CD4-positive, alpha-beta memory T cell (primary cell): ENCODE measurements around the gene ZNF10. TPM values are rescaled to one million over a fixed set of nuclear protein-coding genes. Genes with fewer than 3 reads are reported as not detected.
A peak's percentile ranks its signal among the peaks of the same experiment; 100 is the strongest.

Experiments
- CTCF ChIA-PET: fragments of 350-600 bp; sonication (Branson Sonifier 250); formaldehyde crosslinking; loops from one replicate; lab custom pipeline; 2021; ENCODE audit warnings: inconsistent platforms; ENCODE audit not compliant: partially characterized antibody; lab: Charles Lee
- POLR2A ChIA-PET: fragments of 350-600 bp; sonication (Branson Sonifier 250); formaldehyde crosslinking; loops from one replicate; lab custom pipeline; 2021; ENCODE audit not compliant: partially characterized antibody; lab: Charles Lee
- DNase-seq, 5 donors: peaks; one replicate each; pipeline versions ENCODE4 v3.0.0 to v3.0.0-alpha.2; 2020 to 2022; ENCODE audit warnings: mixed read lengths in 1 of 5
- H3K27ac ChIP-seq: one replicate; pipeline ENCODE4 v1.7.0; 2013; ENCODE audit warnings: low read depth, low read length
- H3K27me3 ChIP-seq: 2 replicates; pipeline ENCODE4 v1.7.0; 2013; ENCODE audit warnings: mild to moderate bottlenecking, low read length, moderate library complexity; ENCODE audit not compliant: insufficient read depth
- H3K36me3 ChIP-seq: 2 replicates; pipeline ENCODE4 v1.7.0; 2013; ENCODE audit warnings: mild to moderate bottlenecking, low read length, moderate library complexity; ENCODE audit not compliant: insufficient read depth
- H3K4me1 ChIP-seq: 2 replicates; pipeline ENCODE4 v1.7.0; 2013; ENCODE audit warnings: mild to moderate bottlenecking, low read length, moderate library complexity; ENCODE audit not compliant: insufficient read depth
- H3K4me3 ChIP-seq, 2 donors: one replicate each; pipeline ENCODE4 v1.7.0; 2013; ENCODE audit warnings: low read length in 2 of 2, mild to moderate bottlenecking in 1 of 2
- H3K9me3 ChIP-seq, 2 donors: one replicate each; pipeline ENCODE4 v1.7.0; 2013; ENCODE audit warnings: low read length in 2 of 2, control low read depth in 1 of 2; ENCODE audit not compliant: control insufficient read depth in 1 of 2
- H3K27ac Mint-ChIP-seq, 7 donors: one replicate each; pipeline ENCODE4 v1.8.0; 2020 to 2021; ENCODE audit warnings: mixed read lengths in 7 of 7, mild to moderate bottlenecking in 6 of 7, inconsistent platforms in 3 of 7, moderate library complexity in 3 of 7
- H3K27me3 Mint-ChIP-seq, 2 donors: one replicate each; pipeline ENCODE4 v1.8.0; 2020 to 2021; ENCODE audit warnings: mixed read lengths in 2 of 2
- H3K36me3 Mint-ChIP-seq, 2 donors: one replicate each; pipeline ENCODE4 v1.8.0; 2020 to 2021; ENCODE audit warnings: mixed read lengths in 2 of 2, inconsistent platforms in 1 of 2, mild to moderate bottlenecking in 1 of 2
- H3K4me1 Mint-ChIP-seq, 4 donors: one replicate each; pipeline ENCODE4 v1.8.0; 2020 to 2021; ENCODE audit warnings: mixed read lengths in 4 of 4, mild to moderate bottlenecking in 1 of 4
- H3K4me3 Mint-ChIP-seq, 8 donors: one replicate each; pipeline ENCODE4 v1.8.0; 2020 to 2021; ENCODE audit warnings: mixed read lengths in 8 of 8, mild to moderate bottlenecking in 7 of 8, moderate library complexity in 6 of 8, inconsistent platforms in 3 of 8
- H3K9me3 Mint-ChIP-seq, 8 donors: one replicate each; pipeline ENCODE4 v1.8.0; 2020 to 2021; ENCODE audit warnings: mixed read lengths in 8 of 8, mild to moderate bottlenecking in 5 of 8, inconsistent platforms in 3 of 8, moderate library complexity in 1 of 8
- intact Hi-C: fragments of 100-400 bp; cut with micrococcal nuclease; formaldehyde crosslinking; loops from one replicate; pipeline ENCODE4 v1.15.1; 2023
- polyA plus RNA-seq, 2 donors: library from polyadenylated mRNA; unstranded; fragments of 300-500 nt; fragmentation: Illumina TruSeq; gene quantifications; one replicate each; pipeline ENCODE4 v1.2.3, GENCODE V29; 2021
- total RNA-seq, 2 experiments: library from RNA; stranded (reverse); gene quantifications; one replicate each; pipeline ENCODE4 v1.2.3, GENCODE V29; 2021

ZNF10 gene
- total and polyA plus RNA-seq, 4 experiments from 2014 or later = 8.1 to 19.6 (median 14.4) TPM

- Histone ChIP-seq H3K4me3 (no peak overlapping the region), H3K27ac (no peak overlapping the region), H3K4me1 (no peaks in the 10 kb centered on the region), H3K27me3 (no peaks in the 10 kb centered on the region), H3K9me3 (peaks cover 0 to 53% of the 10 kb centered on the region in 2 donors), H3K36me3 (peaks cover 14% of the 10 kb centered on the region)
- Mint-ChIP-seq H3K4me1 (no peaks in the 10 kb centered on the region), H3K4me3 (no peak overlapping the region), H3K9me3 (peaks cover 4 to 92% (median 80%) of the 10 kb centered on the region in 8 donors), H3K27ac (no peak overlapping the region), H3K27me3 (no peaks in the 10 kb centered on the region), H3K36me3 (peaks cover 79 to 91% of the 10 kb centered on the region in 2 donors)
- ChIA-PET CTCF (no interaction called here), POLR2A (no interaction called here)
- no peak for DNase-seq
- intact Hi-C loops = no loop called here
Observed at GRCh38 chr12:133145981-133146380, 15.6 kb downstream of the ZNF10 start.

- Mint-ChIP-seq H3K4me3 (no peak overlapping the region), H3K27ac (no peak overlapping the region), H3K4me1 (no peaks in the 10 kb centered on the region), H3K36me3 (peaks cover 79 to 82% of the 10 kb centered on the region in 2 donors), H3K9me3 (peaks cover 0 to 96% (median 91%) of the 10 kb centered on the region in 8 donors), H3K27me3 (no peaks in the 10 kb centered on the region)
- H3K9me3 ChIP-seq = peaks cover 8 to 61% of the 10 kb centered on the region in 2 donors
- H3K4me3 ChIP-seq = no peak overlapping the region
- peaks cover 38% of the 10 kb centered on the region for H3K36me3 ChIP-seq
- H3K4me1 ChIP-seq = no peaks in the 10 kb centered on the region
- no peak for DNase-seq
- no peaks in the 10 kb centered on the region for H3K27me3 ChIP-seq
- ChIA-PET POLR2A (no interaction called here), CTCF (no interaction called here)
- H3K27ac ChIP-seq = no peak overlapping the region
- intact Hi-C loops = no loop called here
Observed at GRCh38 chr12:133156125-133156690, 25.8 kb downstream of the ZNF10 start.

GRCh38 chr12:133165776-133166175, 35.3 kb downstream of the ZNF10 start:
- Histone ChIP-seq H3K4me3 (no peak overlapping the region), H3K27ac (no peak overlapping the region), H3K9me3 (peaks cover 0 to 19% of the 10 kb centered on the region in 2 donors), H3K27me3 (no peaks in the 10 kb centered on the region), H3K4me1 (no peaks in the 10 kb centered on the region), H3K36me3 (no peaks in the 10 kb centered on the region)
- H3K9me3 Mint-ChIP-seq = peaks cover 0 to 86% (median 71%) of the 10 kb centered on the region in 8 donors
- peaks cover 7 to 23% of the 10 kb centered on the region in 2 donors for H3K36me3 Mint-ChIP-seq
- intact Hi-C loops = no loop called here
- POLR2A ChIA-PET = no interaction called here
- no peaks in the 10 kb centered on the region for H3K27me3 Mint-ChIP-seq
- H3K4me1 Mint-ChIP-seq = no peaks in the 10 kb centered on the region
- H3K4me3 Mint-ChIP-seq = no peak overlapping the region
- DNase-seq = no peak
- H3K27ac Mint-ChIP-seq = no peak overlapping the region
- CTCF ChIA-PET = no interaction called here

- intact Hi-C loops = no loop called here
- Histone ChIP-seq H3K27me3 (no peaks in the 10 kb centered on the region), H3K27ac (no peak overlapping the region), H3K4me3 (no peak overlapping the region), H3K4me1 (no peaks in the 10 kb centered on the region), H3K36me3 (no peaks in the 10 kb centered on the region), H3K9me3 (peaks cover 0 to 20% of the 10 kb centered on the region in 2 donors)
- Mint-ChIP-seq H3K36me3 (peaks cover 9 to 16% of the 10 kb centered on the region in 2 donors), H3K4me3 (no peak overlapping the region), H3K4me1 (no peaks in the 10 kb centered on the region), H3K27ac (no peak overlapping the region), H3K9me3 (peaks cover 7 to 80% (median 70%) of the 10 kb centered on the region in 8 donors), H3K27me3 (no peaks in the 10 kb centered on the region)
- CTCF ChIA-PET = no interaction called here
- no peak for DNase-seq
- POLR2A ChIA-PET = no interaction called here
Observed at GRCh38 chr12:133172491-133172890, 42.1 kb downstream of the ZNF10 start.

GRCh38 chr12:133174901-133175300, 44.5 kb downstream of the ZNF10 start:
- DNase-seq = no peak
- Histone ChIP-seq H3K9me3 (peaks cover 0 to 24% of the 10 kb centered on the region in 2 donors), H3K36me3 (no peaks in the 10 kb centered on the region), H3K27ac (no peak overlapping the region), H3K4me1 (no peaks in the 10 kb centered on the region), H3K4me3 (no peak overlapping the region), H3K27me3 (no peaks in the 10 kb centered on the region)
- no peaks in the 10 kb centered on the region for H3K27me3 Mint-ChIP-seq
- H3K4me1 Mint-ChIP-seq = no peaks in the 10 kb centered on the region
- H3K27ac Mint-ChIP-seq = no peak overlapping the region
- ChIA-PET POLR2A (no interaction called here), CTCF (no interaction called here)
- peaks cover 11 to 12% of the 10 kb centered on the region in 2 donors for H3K36me3 Mint-ChIP-seq
- H3K4me3 Mint-ChIP-seq = no peak overlapping the region
- intact Hi-C loops = no loop called here
- peaks cover 7 to 74% (median 62%) of the 10 kb centered on the region in 8 donors for H3K9me3 Mint-ChIP-seq

GRCh38 chr12:133180669-133181068, 50.2 kb downstream of the ZNF10 start:
- intact Hi-C loops = loop anchor here (1.0 kb wide), 6 partner anchors 50 to 293 kb away; partner anchors contain the start of genes CHFR, ZNF10, ZNF140 and ZNF26
- DNase-seq = no peak
- POLR2A ChIA-PET = interaction anchor here (0.6 to 3.0 kb wide), 8 partner anchors 12 to 386 kb away, joined by 3 to 43 read pairs (median 4); partner anchors contain the start of genes ZNF10, ZNF140, ZNF26 and ZNF84
- Histone ChIP-seq H3K27ac (no peak overlapping the region), H3K36me3 (peaks cover 18% of the 10 kb centered on the region), H3K4me1 (peaks cover 10% of the 10 kb centered on the region), H3K9me3 (peaks cover 0 to 18% of the 10 kb centered on the region in 2 donors), H3K27me3 (no peaks in the 10 kb centered on the region), H3K4me3 (no peak overlapping the region)
- Mint-ChIP-seq H3K36me3 (peaks cover 52 to 61% of the 10 kb centered on the region in 2 donors), H3K27me3 (no peaks in the 10 kb centered on the region), H3K4me3 (peak overlapping the region in 3 of 8 donors; percentile 44 to 75 (median 45)), H3K4me1 (peaks cover 17 to 31% (median 22%) of the 10 kb centered on the region in 4 donors), H3K27ac (peak overlapping the region in 3 of 7 donors; percentile 35 to 91 (median 78)), H3K9me3 (peaks cover 10 to 87% (median 53%) of the 10 kb centered on the region in 8 donors)
- CTCF ChIA-PET = interaction anchor here (0.7 to 2.3 kb wide), 10 partner anchors 10 to 412 kb away, joined by 3 to 20 read pairs (median 4); partner anchors contain the start of genes ZNF10, ZNF140 and ZNF26

GRCh38 chr12:133181238-133181959, 51.0 kb downstream of the ZNF10 start, which contains the start of gene ZNF268:
Gene ZNF268 (plus strand): TSS chr12:133181495. CDS start chr12:133181998, 503 bp downstream.
- no peaks in the 10 kb centered on the region for H3K27me3 Mint-ChIP-seq
- peaks cover 57 to 65% of the 10 kb centered on the region in 2 donors for H3K36me3 Mint-ChIP-seq
- ChIA-PET CTCF (interaction anchor here (0.7 to 2.3 kb wide), 11 partner anchors 10 to 413 kb away, joined by 3 to 20 read pairs (median 4); partner anchors contain the start of genes ZNF10, ZNF140 and ZNF26), POLR2A (interaction anchor here (0.6 to 3.0 kb wide), 8 partner anchors 11 to 272 kb away, joined by 3 to 43 read pairs (median 4); partner anchors contain the start of genes ZNF10, ZNF140, ZNF26 and ZNF84)
- H3K36me3 ChIP-seq = peaks cover 24% of the 10 kb centered on the region
- H3K9me3 ChIP-seq = peaks cover 0 to 25% of the 10 kb centered on the region in 2 donors
- peak within 1 kb of the TSS; percentile 73 for H3K27ac ChIP-seq
- DNase-seq = peak; percentile 84 to 89 (median 85)
- intact Hi-C loops = loop anchor here (1.0 kb wide), 6 partner anchors 51 to 294 kb away; partner anchors contain the start of genes CHFR, ZNF10, ZNF140 and ZNF26
- peaks cover 10% of the 10 kb centered on the region for H3K4me1 ChIP-seq
- peaks cover 19 to 34% (median 23%) of the 10 kb centered on the region in 4 donors for H3K4me1 Mint-ChIP-seq
- peaks cover 10 to 87% (median 52%) of the 10 kb centered on the region in 8 donors for H3K9me3 Mint-ChIP-seq
- no peaks in the 10 kb centered on the region for H3K27me3 ChIP-seq
- H3K27ac Mint-ChIP-seq = peak within 1 kb of the TSS; percentile 91 to 98 (median 96)
- peak within 1 kb of the TSS; percentile 89 to 97 (median 94) for H3K4me3 Mint-ChIP-seq
- H3K4me3 ChIP-seq = peak within 1 kb of the TSS; percentile 96 to 100
